Stimulated activated CD4-positive, alpha-beta T cell treated with anti-CD3 and anti-CD28 coated beads, Interleukin-2, amount 100 ng/mL, for 4 hours (primary cell): ENCODE measurements around the gene FARSB.

ENCODE experiments used
- DNase-seq: peaks from one replicate; pipeline ENCODE4 v3.0.0-alpha.2; 2020; ENCODE audit warnings: low read depth

Gene FARSB

DNA sequence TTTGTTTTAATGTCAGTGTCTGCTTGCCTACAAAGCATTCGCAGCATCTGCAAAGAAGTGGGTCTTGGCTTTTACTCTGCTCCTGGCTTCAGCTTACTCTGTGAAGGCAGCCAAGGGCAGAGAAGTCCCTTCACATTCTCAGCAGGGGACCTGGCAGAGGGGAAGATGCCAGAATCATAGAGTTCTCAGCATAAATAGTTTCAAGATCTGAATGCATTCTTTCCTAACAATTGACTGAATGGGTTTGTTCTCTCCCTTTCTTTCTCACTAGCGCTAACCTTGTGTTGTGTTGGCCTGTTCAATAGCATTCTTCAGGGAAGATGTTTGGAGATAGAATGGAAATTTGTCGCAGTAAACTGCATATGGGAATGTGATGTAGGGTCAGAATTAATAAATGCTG lies 106.9 kb downstream of the FARSB start:
- DNase-seq: no peak

DNA sequence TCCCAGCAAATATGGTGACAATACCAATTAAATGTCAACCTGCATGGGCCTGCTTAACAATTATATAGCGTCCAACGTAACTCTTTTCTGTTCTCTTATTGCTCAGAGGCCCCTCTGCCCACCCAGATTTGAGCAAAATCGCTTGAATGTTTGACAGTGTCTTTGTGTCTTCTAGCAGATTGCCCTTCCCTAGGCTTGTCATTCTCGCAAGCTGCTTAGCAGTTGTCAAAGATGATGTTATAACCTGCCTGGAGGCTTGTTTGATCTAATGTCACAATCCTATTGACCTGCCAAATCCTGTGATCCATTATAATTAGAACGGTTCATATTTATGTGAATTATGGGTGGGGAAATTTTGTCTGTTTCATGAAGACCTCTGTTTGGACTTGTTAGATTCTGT lies 108.8 kb downstream of the FARSB start:
- DNase-seq: no peak

DNA sequence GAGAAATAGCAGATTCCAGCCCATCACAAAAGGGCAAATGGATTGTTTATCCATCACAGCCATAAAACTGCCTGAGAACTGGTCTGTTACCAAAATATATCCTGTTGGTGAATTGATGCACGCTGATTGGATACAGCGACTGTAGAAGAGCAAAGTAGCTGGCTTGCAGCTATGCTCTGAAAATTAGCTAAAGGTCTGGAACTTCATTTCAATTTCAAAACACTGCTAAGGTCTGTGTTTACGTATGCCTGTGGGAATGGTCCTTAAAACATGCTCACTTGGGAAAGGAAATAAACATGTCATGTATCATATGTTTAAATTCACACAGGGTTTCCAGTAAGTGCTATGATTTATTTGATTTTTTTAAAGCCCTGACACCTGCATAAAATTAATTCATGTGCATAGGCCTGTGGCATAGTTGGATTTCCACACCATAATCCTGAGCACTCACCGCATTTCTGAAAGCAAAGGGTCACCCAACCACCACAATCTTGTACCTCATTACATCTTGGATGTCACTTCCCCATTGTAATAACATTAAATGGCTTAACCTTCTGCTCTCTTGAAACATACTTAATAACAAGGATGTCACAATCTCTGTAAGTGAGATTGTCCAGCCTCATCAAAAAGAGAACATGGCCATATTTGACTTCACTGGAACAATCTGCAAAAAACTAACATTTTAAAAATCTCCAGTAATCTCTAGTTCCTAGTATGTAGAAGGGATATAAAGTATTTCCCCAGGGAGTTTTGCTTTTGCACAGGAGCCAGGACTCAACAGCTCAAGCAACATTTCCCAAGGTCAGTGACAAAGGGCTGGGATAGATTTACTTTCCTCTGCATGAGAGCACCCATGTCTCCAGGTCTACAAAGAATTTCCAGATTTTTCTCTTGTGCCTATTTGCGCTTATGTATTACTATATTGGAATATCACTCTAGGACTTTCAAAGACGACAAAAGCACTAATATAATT lies 109.8 kb downstream of the FARSB start:
- DNase-seq: no peak

DNA sequence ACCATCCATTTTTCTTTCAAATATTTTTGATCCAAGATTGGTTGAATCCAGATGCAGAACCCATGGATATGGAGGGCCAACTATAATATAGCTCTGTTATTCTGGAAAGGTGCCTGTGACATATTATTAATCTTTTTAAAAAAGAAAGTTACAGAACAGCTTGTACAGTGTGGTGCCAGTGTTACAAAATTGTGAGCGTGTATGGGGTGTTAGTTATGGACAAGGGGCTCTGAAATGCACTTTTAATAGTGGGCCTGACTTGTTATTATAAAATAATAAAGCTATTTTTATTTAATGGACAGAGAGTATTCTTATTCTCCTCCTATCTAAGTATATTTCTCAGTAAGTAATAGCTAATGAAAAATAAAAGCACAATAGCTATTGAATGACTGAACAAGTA lies 111.2 kb downstream of the FARSB start:
- DNase-seq: no peak

GRCh38 chr2:222538535-222538934 lies 117.4 kb downstream of the FARSB start:
- no peak for DNase-seq

DNA sequence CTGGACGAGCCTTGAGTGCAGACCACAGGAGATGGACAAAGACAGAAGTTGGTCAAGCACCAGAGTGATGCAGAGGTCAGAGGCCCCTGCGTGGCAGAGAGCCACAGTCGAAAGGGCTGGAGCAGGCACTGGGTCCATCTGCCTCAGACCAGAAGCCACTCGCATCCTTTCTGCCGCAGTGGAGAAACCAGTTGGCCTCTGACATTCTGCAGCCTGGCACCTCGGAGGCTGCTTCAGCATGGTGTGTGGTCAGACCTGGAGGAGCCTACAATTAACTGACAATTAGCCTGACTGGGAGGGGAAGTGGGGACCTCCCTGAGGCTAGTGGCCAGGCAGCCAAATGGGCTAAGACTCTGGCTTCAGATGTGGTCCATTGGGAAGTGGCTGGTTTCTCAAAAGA lies 120.4 kb downstream of the FARSB start:
- DNase-seq: no peak

GRCh38 chr2:222532315-222532714 lies 123.6 kb downstream of the FARSB start:
- DNase-seq: no peak

GRCh38 chr2:222526480-222527277 lies 129.2 kb downstream of the FARSB start:
- no peak for DNase-seq

DNA sequence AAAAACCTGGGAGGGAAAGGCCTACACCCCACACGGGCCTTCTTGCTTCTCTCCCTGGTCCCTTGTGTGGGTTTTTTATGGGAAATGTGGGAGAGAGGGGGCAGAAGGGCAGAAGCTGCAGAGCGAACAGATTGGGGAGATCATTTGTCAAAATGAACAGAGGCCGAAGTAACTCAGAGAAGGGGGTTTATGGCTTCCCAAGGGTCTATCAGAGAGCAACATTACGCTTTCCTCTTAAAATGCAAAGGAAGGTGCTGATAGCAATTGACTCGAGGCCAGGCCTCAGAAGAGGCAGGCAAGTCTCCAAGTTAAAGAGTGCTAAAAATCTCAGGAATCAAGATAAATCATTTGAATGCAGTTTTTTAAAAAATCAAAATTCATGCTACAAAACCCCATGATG lies 130.1 kb downstream of the FARSB start:
- no peak for DNase-seq

DNA sequence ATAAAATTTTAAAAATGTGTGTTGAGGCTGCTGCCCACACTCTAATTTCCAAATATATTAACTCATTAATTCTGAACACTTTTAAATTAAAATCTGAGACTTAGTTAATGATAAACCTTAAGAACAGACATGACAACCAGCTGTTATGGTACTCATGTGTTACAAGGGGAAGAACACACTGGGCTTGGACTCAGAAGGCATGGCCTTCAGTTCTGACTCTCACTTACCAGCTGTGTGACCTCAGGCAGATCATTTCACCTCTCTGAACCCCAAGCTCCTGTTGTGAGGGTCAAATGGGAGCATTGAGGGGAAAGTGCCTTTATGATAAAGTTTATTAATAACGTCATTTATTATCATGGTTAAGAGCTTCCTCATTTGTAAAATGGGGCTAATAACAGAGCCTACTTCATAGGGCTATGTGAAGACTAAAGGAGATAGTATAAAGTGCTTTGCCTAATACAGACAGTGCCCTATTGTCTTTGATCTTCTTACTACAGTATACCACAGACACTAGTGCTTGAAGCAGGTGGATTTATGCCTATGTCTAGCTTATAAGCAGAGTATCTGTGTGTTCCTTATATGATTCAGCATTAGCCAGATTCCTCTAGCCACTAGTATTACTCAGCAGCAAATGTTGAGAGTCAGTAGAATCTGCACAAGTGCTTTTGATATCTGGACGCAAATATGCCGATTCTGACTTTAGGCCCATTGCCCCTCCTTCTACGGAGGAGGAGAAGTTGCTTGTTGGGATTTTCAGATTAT lies 131.9 kb downstream of the FARSB start:
- DNase-seq: no peak

DNA sequence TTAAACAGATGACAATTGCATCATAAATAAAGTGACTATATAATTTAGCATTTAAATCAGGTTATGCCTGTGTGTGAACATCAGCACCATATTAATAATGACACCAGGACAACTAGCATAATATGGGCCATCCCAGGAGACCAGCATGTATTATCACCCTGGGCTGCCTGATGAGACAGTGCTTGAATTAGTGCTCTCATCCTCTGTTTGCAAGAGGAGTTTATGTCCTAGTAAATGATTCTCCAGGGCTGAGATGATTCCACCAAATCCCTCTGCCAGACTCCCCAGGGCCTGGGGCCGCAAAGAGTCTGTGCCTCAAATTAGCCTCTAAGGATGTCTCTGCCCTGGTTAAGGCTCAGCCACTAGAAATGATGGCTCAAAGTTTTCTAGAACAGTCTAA lies 133.8 kb downstream of the FARSB start:
- DNase-seq: no peak

GRCh38 chr2:222521099-222521498 lies 134.8 kb downstream of the FARSB start:
- no peak for DNase-seq
